Liver (tissue), 9 donors: ENCODE measurements around the gene P2RX5. TPM values are rescaled to one million over a fixed set of nuclear protein-coding genes. Genes with fewer than 3 reads are reported as not detected.

Experiments used
- DNase-seq: peaks from one replicate; pipeline ENCODE4 v3.0.0-alpha.2; 2017; ENCODE audit warnings: low spot score
- H3K27ac ChIP-seq, 2 donors: one replicate each; pipeline ENCODE4 v1.7.0; 2013; ENCODE audit warnings: inconsistent platforms in 2 of 2, low read length in 2 of 2, control low read depth in 1 of 2, low read depth in 1 of 2, mild to moderate bottlenecking in 1 of 2
- H3K27me3 ChIP-seq, 4 donors: one replicate each; pipeline versions ENCODE4 v1.6.1 to v1.7.0; 2013; ENCODE audit warnings: low read length in 3 of 4, inconsistent platforms in 1 of 4, mild to moderate bottlenecking in 1 of 4, moderate library complexity in 1 of 4; ENCODE audit not compliant: control insufficient read depth in 4 of 4, insufficient read depth in 4 of 4
- H3K36me3 ChIP-seq, 4 donors: one replicate each; pipeline versions ENCODE4 v1.6.1 to v1.7.0; 2013; ENCODE audit warnings: low read length in 3 of 4, mild to moderate bottlenecking in 3 of 4, low read depth in 1 of 4, moderate library complexity in 1 of 4; ENCODE audit not compliant: control insufficient read depth in 4 of 4, insufficient read depth in 3 of 4
- H3K4me1 ChIP-seq, 4 donors: one replicate each; pipeline versions ENCODE4 v1.6.1 to v1.7.0; 2013; ENCODE audit warnings: low read length in 3 of 4, mild to moderate bottlenecking in 3 of 4, moderate library complexity in 1 of 4; ENCODE audit not compliant: control insufficient read depth in 4 of 4, insufficient read depth in 4 of 4
- H3K4me3 ChIP-seq, 3 donors: one replicate each; pipeline versions ENCODE4 v1.6.1 to v1.7.0; 2013; ENCODE audit warnings: low read length in 3 of 3, control low read depth in 1 of 3, low read depth in 1 of 3, mild to moderate bottlenecking in 1 of 3
- H3K9ac ChIP-seq, 2 donors: one replicate each; pipeline ENCODE4 v1.7.0; 2013; ENCODE audit warnings: low read length in 2 of 2, mild to moderate bottlenecking in 2 of 2, moderate library complexity in 2 of 2, control low read depth in 1 of 2, low read depth in 1 of 2
- H3K9me3 ChIP-seq, 4 donors: one replicate each; pipeline versions ENCODE4 v1.6.1 to v1.7.0; 2013; ENCODE audit warnings: low read length in 3 of 4; ENCODE audit not compliant: control insufficient read depth in 4 of 4
- CTCF ChIP-seq: fragments of 150-350 bp; IDR thresholded peaks from 2 replicates; pipeline ENCODE4 v1.5.1; 2017; ENCODE audit warnings: improper control_type of control experiment, low read depth, low read length; ENCODE audit not compliant: missing input control
- FOXA1 ChIP-seq: IDR thresholded peaks from 2 replicates; pipeline ENCODE4 v1.6.1; 2016; ENCODE audit warnings: antibody characterized with exemption
- GABPA ChIP-seq, 2 donors: IDR thresholded peaks in 1 of 2; conservative IDR thresholded peaks in 1 of 2; 2 replicates each; pipeline ENCODE4 v1.6.1; 2016; ENCODE audit warnings: antibody characterized with exemption in 2 of 2, mild to moderate bottlenecking in 1 of 2, moderate library complexity in 1 of 2
- HNF4A ChIP-seq, 2 donors: conservative IDR thresholded peaks; 2 replicates each; pipeline ENCODE4 v1.6.1; 2016; ENCODE audit warnings: antibody characterized with exemption in 2 of 2, mild to moderate bottlenecking in 2 of 2
- HNF4G ChIP-seq: IDR thresholded peaks from 2 replicates; pipeline ENCODE4 v1.6.1; 2016; ENCODE audit warnings: antibody characterized with exemption
- JUND ChIP-seq, 2 donors: IDR thresholded peaks; 2 replicates each; pipeline ENCODE4 v1.6.1; 2016; ENCODE audit warnings: antibody characterized with exemption in 2 of 2
- MAX ChIP-seq: IDR thresholded peaks from 2 replicates; pipeline ENCODE4 v1.6.1; 2016; ENCODE audit warnings: antibody characterized with exemption
- NR2F2 ChIP-seq: IDR thresholded peaks from 2 replicates; pipeline ENCODE4 v1.6.1; 2016; ENCODE audit warnings: antibody characterized with exemption
- RAD21 ChIP-seq, 2 donors: IDR thresholded peaks; 2 replicates each; pipeline ENCODE4 v1.6.1; 2016; ENCODE audit warnings: antibody characterized with exemption in 2 of 2, mild to moderate bottlenecking in 2 of 2
- RXRA ChIP-seq, 2 donors: IDR thresholded peaks; 2 replicates each; pipeline ENCODE4 v1.6.1; 2017 to 2018; ENCODE audit warnings: antibody characterized with exemption in 2 of 2, mild to moderate bottlenecking in 1 of 2
- SP1 ChIP-seq: IDR thresholded peaks from 2 replicates; pipeline ENCODE4 v1.6.1; 2018; ENCODE audit warnings: antibody characterized with exemption, mild to moderate bottlenecking
- TAF1 ChIP-seq: conservative IDR thresholded peaks from 2 replicates; pipeline ENCODE4 v1.6.1; 2016; ENCODE audit warnings: antibody characterized with exemption, mild to moderate bottlenecking
- YY1 ChIP-seq: IDR thresholded peaks from 2 replicates; pipeline ENCODE4 v1.6.1; 2016; ENCODE audit warnings: antibody characterized with exemption, mild to moderate bottlenecking
- WGBS: extraction: QIAGEN DNeasy Blood & Tissue Kit; methylation state at CpG from one replicate; pipeline ENCODE4 v1.1.7; 2013; 5-methylcytosine and 5-hydroxymethylcytosine counted together
- polyA plus RNA-seq, 2 donors: library from polyadenylated mRNA; stranded (reverse) in 1 of 2; unstranded in 1 of 2; fragments of 200-250 nt in 1 of 2; fragments of >200 nt in 1 of 2; fragmentation: Nextera tagmentation in 1 of 2; extraction: Ambion mirVana in 1 of 2; gene quantifications; one replicate each; pipeline versions ENCODE4 v1.2.1 to v1.2.3, GENCODE V29; 2013 to 2015
- total RNA-seq, 2 donors: library from RNA; depleted of rRNA; stranded (reverse); fragments of >200 nt; gene quantifications; one replicate each; pipeline ENCODE4 v1.2.3, GENCODE V29; 2014
- TF ChIP-seq, protein P1 (sequence below): IDR thresholded peaks from 2 replicates; pipeline ENCODE4 v1.6.1; 2016; ENCODE audit warnings: antibody characterized with exemption, mild to moderate bottlenecking
- TF ChIP-seq, protein P2 (sequence below): IDR thresholded peaks from 2 replicates; pipeline ENCODE4 v1.6.1; 2016; ENCODE audit warnings: antibody characterized with exemption
- donor health status: healthy.
- donor health status: healthy.
- donor health status: healthy.
- donor health status: healthy.
- donor health status: healthy.

Gene P2RX5
- total and polyA plus RNA-seq, 4 donors, result 0.31 to 1.8 (median 1.1) TPM

DNA sequence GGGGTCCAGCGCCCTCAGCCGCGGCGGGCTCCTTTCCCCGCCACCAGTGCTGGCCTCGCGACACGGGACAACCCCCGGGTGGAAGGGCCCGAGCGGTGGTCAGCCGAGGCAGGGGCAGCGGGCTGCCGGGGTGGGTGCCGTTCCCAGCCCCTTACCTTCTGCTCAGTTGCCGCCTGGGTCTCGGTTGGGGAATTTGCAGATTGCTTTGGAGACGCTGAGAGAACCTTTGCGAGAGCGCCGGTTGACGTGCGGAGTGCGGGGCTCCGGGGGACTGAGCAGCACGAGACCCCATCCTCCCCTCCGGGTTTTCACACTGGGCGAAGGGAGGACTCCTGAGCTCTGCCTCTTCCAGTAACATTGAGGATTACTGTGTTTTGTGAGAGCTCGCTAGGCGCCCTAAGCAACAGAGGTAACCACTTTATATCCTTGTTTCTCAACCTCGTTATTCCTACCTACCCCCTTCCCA, 59.0 kb downstream of the P2RX5 start:
- Histone ChIP-seq H3K36me3 (peaks cover 0 to 7% (median 2%) of the 10 kb centered on the region in 4 donors), H3K27ac (peak overlapping the region; percentile 95 to 97), H3K9ac (peak overlapping the region; percentile 54 to 88), H3K27me3 (no peaks in the 10 kb centered on the region), H3K4me3 (peak overlapping the region; percentile 85 to 94 (median 88)), H3K4me1 (peaks cover 6 to 22% (median 15%) of the 10 kb centered on the region in 4 donors), H3K9me3 (no peaks in the 10 kb centered on the region)
- no peak for DNase-seq
- 4% methylated on average over 31 of the region's 31 CpGs for WGBS
- TF ChIP-seq CTCF (no peak), RXRA (IDR thresholded peaks at IDR 0.05) (no peak), JUND (IDR thresholded peaks at IDR 0.05) (no peak)

DNA sequence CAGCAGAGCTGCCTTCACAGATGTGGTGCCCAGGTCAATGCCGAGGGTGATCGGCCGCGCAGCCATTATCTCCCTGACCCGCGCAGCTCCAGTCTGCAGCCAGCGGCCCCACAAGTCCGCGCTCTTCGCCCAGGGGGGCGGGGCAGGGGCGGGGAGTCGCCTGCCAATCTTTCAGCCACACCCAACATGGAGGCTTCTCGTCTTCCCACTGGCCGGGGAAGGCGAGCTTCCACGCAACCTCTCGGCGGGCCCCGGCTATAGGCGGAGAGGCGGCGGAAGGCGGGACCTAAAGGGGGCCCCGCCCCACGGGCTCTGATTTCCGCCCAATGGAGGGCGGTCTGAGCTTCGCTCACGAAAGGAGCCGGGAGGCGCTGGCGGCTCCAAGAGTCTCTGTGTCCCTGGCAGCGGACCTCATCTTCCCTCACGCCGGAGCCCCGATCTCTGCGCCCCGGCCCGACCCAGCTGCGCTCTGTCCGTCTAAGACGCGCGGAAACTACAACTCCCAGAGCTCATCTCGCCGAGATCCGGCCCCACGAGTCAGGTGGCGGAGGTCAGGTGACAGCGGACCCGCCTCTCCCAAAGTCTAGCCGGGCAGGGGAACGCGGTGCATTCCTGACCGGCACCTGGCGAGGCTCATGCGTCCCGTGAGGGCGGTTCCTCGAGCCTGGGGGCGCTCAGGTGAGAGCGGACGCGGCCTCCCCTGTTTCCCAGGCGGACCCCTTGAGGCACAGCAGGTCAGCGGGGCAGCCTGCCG, 59.6 kb downstream of the P2RX5 start, which contains the start of the genes CTNS and SHPK:
Gene CTNS (plus strand): TSS at position 607 of the 754 bp plus-strand sequence. CDS start 3,447 bp downstream, outside the sequence.
Gene SHPK (minus strand): TSS at position 97 of the 754 bp plus-strand sequence. CDS start 31 bp downstream, at position 66.
- TF ChIP-seq NR2F2 (peak; percentile 12), JUND (IDR thresholded peaks at IDR 0.05) (no peak), SP1 (peak; percentile 79), HNF4A (conservative IDR thresholded peaks at IDR 0.05) (peak; percentile 65 to 67), RXRA (IDR thresholded peaks at IDR 0.05) (peak; percentile 71 to 75), YY1 (peak; percentile 97), HNF4G (no peak), FOXA1 (no peak), TAF1 (peak; percentile 28), RAD21 (IDR thresholded peaks at IDR 0.05) (peak; percentile 27 to 38), MAX (peak; percentile 55), GABPA (IDR thresholded peaks at IDR 0.05 in 1 of 2, conservative IDR thresholded peaks at IDR 0.05 in 1 of 2) (peak; percentile 67 to 88), CTCF (no peak)
- TF ChIP-seq, protein P1, sequence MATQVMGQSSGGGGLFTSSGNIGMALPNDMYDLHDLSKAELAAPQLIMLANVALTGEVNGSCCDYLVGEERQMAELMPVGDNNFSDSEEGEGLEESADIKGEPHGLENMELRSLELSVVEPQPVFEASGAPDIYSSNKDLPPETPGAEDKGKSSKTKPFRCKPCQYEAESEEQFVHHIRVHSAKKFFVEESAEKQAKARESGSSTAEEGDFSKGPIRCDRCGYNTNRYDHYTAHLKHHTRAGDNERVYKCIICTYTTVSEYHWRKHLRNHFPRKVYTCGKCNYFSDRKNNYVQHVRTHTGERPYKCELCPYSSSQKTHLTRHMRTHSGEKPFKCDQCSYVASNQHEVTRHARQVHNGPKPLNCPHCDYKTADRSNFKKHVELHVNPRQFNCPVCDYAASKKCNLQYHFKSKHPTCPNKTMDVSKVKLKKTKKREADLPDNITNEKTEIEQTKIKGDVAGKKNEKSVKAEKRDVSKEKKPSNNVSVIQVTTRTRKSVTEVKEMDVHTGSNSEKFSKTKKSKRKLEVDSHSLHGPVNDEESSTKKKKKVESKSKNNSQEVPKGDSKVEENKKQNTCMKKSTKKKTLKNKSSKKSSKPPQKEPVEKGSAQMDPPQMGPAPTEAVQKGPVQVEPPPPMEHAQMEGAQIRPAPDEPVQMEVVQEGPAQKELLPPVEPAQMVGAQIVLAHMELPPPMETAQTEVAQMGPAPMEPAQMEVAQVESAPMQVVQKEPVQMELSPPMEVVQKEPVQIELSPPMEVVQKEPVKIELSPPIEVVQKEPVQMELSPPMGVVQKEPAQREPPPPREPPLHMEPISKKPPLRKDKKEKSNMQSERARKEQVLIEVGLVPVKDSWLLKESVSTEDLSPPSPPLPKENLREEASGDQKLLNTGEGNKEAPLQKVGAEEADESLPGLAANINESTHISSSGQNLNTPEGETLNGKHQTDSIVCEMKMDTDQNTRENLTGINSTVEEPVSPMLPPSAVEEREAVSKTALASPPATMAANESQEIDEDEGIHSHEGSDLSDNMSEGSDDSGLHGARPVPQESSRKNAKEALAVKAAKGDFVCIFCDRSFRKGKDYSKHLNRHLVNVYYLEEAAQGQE, result peak; percentile 15
- TF ChIP-seq, protein P2, sequence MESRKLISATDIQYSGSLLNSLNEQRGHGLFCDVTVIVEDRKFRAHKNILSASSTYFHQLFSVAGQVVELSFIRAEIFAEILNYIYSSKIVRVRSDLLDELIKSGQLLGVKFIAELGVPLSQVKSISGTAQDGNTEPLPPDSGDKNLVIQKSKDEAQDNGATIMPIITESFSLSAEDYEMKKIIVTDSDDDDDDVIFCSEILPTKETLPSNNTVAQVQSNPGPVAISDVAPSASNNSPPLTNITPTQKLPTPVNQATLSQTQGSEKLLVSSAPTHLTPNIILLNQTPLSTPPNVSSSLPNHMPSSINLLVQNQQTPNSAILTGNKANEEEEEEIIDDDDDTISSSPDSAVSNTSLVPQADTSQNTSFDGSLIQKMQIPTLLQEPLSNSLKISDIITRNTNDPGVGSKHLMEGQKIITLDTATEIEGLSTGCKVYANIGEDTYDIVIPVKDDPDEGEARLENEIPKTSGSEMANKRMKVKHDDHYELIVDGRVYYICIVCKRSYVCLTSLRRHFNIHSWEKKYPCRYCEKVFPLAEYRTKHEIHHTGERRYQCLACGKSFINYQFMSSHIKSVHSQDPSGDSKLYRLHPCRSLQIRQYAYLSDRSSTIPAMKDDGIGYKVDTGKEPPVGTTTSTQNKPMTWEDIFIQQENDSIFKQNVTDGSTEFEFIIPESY, result peak; percentile 38
- H3K4me1 ChIP-seq, result peaks cover 6 to 22% (median 15%) of the 10 kb centered on the region in 4 donors
- under 1% methylated on average over 68 of the region's 68 CpGs for WGBS
- H3K27ac ChIP-seq, result peak within 1 kb of the TSS; percentile 95 to 97
- peaks cover 0 to 7% (median 2%) of the 10 kb centered on the region in 4 donors for H3K36me3 ChIP-seq
- peak within 1 kb of the TSS; percentile 85 to 95 (median 88) for H3K4me3 ChIP-seq
- no peaks in the 10 kb centered on the region for H3K27me3 ChIP-seq
- H3K9ac ChIP-seq, result peak within 1 kb of the TSS; percentile 84 to 88
- peak; percentile 96 for DNase-seq
- H3K9me3 ChIP-seq, result no peaks in the 10 kb centered on the region
